ENCODE measurements around the gene PROSER2.

DNA sequence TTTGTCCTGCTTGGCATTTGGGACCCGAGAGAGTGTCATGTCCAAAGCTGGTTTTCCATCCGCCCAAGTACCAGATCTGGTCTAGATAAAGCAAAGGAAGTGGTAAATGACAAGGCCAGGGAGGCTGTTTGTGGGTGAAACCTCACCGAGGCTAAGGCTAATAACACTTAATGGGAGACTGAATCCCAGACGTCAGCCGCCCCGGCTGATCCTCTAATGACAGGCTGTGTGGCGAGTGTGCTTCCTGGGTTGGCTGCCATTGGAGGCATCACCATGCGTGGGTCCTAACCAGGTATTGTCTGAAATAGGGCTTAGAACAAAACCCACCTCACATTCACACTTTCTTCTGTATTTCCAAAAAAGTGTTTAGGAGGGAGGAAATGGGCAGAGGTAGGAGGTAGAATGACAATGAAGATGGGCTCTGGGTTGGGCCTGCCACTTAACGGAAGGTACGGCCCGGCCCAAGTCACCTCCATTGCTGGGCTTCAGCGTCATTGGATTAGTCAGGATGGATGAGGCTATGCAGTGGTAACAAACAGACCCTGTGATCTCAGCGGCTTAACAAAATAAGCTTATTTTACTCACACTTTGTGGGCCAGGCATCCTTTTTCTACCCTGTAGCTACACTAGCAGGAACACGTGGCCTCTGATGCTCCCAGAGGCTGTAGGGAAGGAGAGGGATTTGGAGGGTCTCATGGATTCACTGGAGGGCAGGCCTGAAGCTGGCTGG lies 59.7 kb downstream of the PROSER2 start:
- TF ChIP-seq, protein P1, sequence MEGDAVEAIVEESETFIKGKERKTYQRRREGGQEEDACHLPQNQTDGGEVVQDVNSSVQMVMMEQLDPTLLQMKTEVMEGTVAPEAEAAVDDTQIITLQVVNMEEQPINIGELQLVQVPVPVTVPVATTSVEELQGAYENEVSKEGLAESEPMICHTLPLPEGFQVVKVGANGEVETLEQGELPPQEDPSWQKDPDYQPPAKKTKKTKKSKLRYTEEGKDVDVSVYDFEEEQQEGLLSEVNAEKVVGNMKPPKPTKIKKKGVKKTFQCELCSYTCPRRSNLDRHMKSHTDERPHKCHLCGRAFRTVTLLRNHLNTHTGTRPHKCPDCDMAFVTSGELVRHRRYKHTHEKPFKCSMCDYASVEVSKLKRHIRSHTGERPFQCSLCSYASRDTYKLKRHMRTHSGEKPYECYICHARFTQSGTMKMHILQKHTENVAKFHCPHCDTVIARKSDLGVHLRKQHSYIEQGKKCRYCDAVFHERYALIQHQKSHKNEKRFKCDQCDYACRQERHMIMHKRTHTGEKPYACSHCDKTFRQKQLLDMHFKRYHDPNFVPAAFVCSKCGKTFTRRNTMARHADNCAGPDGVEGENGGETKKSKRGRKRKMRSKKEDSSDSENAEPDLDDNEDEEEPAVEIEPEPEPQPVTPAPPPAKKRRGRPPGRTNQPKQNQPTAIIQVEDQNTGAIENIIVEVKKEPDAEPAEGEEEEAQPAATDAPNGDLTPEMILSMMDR (IDR thresholded peaks at IDR 0.05; ENCODE audit: low read depth, low read length, missing input control) = no peak
- TF ChIP-seq TAF1 (conservative IDR thresholded peaks at IDR 0.05) = no peak
- no peak for TF ChIP-seq GABPA (IDR thresholded peaks at IDR 0.05 in 1 of 2, conservative IDR thresholded peaks at IDR 0.05 in 1 of 2)
- TF ChIP-seq HNF4G (IDR thresholded peaks at IDR 0.05) = no peak
- TF ChIP-seq RXRA (IDR thresholded peaks at IDR 0.05) = no peak
- TF ChIP-seq, protein P2, sequence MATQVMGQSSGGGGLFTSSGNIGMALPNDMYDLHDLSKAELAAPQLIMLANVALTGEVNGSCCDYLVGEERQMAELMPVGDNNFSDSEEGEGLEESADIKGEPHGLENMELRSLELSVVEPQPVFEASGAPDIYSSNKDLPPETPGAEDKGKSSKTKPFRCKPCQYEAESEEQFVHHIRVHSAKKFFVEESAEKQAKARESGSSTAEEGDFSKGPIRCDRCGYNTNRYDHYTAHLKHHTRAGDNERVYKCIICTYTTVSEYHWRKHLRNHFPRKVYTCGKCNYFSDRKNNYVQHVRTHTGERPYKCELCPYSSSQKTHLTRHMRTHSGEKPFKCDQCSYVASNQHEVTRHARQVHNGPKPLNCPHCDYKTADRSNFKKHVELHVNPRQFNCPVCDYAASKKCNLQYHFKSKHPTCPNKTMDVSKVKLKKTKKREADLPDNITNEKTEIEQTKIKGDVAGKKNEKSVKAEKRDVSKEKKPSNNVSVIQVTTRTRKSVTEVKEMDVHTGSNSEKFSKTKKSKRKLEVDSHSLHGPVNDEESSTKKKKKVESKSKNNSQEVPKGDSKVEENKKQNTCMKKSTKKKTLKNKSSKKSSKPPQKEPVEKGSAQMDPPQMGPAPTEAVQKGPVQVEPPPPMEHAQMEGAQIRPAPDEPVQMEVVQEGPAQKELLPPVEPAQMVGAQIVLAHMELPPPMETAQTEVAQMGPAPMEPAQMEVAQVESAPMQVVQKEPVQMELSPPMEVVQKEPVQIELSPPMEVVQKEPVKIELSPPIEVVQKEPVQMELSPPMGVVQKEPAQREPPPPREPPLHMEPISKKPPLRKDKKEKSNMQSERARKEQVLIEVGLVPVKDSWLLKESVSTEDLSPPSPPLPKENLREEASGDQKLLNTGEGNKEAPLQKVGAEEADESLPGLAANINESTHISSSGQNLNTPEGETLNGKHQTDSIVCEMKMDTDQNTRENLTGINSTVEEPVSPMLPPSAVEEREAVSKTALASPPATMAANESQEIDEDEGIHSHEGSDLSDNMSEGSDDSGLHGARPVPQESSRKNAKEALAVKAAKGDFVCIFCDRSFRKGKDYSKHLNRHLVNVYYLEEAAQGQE (IDR thresholded peaks at IDR 0.05) = no peak
- TF ChIP-seq YY1 (IDR thresholded peaks at IDR 0.05) = no peak
- TF ChIP-seq, protein P3, sequence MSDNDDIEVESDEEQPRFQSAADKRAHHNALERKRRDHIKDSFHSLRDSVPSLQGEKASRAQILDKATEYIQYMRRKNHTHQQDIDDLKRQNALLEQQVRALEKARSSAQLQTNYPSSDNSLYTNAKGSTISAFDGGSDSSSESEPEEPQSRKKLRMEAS (IDR thresholded peaks at IDR 0.05) = no peak
- no peak for TF ChIP-seq JUND (IDR thresholded peaks at IDR 0.05)
- no peak for TF ChIP-seq SP1 (IDR thresholded peaks at IDR 0.05)
- TF ChIP-seq, protein P4, sequence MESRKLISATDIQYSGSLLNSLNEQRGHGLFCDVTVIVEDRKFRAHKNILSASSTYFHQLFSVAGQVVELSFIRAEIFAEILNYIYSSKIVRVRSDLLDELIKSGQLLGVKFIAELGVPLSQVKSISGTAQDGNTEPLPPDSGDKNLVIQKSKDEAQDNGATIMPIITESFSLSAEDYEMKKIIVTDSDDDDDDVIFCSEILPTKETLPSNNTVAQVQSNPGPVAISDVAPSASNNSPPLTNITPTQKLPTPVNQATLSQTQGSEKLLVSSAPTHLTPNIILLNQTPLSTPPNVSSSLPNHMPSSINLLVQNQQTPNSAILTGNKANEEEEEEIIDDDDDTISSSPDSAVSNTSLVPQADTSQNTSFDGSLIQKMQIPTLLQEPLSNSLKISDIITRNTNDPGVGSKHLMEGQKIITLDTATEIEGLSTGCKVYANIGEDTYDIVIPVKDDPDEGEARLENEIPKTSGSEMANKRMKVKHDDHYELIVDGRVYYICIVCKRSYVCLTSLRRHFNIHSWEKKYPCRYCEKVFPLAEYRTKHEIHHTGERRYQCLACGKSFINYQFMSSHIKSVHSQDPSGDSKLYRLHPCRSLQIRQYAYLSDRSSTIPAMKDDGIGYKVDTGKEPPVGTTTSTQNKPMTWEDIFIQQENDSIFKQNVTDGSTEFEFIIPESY (IDR thresholded peaks at IDR 0.05) = no peak
- TF ChIP-seq EGR1 (IDR thresholded peaks at IDR 0.05; ENCODE audit: low read depth in 2 of 2) = no peak

Data from liver (tissue), 3 donors.